Measurements from ENCODE around the gene PCK2. TPM values are rescaled to one million over a fixed set of nuclear protein-coding genes. Genes with fewer than 3 reads are reported as not detected.

Gene PCK2
- total and polyA plus RNA-seq, 2 of the 13 experiments (the other 11 are each of a cell fraction or from before 2014, with no cell fraction given): 129 to 272 TPM

DNA sequence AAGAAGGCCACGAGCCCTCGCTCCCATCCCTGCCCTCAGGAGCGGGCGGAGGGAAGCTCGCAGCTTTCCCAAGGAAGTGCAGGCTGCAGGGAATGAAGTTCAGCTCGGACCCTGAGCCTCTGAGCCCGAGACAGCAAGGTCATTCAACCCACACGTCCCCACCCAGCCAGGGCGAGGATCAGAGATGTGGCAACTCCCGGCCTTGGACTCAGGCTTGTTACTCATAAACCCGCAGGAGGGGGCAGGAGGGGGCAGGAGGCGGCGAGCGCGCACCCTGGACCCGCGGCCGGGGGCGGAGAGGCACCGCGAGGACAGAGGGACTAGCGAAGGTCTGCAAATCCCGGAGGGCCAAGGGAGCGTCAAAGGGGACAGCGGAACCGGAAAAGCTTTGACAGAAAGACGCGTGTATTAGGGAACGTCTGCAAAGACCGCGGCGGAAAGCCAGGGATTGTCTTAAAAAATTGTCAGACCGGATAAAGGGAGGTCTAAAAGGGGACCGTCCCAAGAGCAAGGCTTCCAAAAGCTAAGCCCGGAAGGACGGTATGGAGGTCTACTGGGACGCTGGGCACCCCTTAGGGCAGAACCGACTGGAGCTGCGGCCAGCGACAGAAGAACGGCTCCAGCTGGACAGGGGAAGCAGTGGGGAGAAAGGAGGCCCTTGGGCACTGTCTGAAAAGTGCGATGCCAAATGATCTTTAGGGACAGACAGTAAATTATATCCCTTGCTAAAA is 19.9 kb downstream of the PCK2 start (continued):
- TF ChIP-seq, protein P1, sequence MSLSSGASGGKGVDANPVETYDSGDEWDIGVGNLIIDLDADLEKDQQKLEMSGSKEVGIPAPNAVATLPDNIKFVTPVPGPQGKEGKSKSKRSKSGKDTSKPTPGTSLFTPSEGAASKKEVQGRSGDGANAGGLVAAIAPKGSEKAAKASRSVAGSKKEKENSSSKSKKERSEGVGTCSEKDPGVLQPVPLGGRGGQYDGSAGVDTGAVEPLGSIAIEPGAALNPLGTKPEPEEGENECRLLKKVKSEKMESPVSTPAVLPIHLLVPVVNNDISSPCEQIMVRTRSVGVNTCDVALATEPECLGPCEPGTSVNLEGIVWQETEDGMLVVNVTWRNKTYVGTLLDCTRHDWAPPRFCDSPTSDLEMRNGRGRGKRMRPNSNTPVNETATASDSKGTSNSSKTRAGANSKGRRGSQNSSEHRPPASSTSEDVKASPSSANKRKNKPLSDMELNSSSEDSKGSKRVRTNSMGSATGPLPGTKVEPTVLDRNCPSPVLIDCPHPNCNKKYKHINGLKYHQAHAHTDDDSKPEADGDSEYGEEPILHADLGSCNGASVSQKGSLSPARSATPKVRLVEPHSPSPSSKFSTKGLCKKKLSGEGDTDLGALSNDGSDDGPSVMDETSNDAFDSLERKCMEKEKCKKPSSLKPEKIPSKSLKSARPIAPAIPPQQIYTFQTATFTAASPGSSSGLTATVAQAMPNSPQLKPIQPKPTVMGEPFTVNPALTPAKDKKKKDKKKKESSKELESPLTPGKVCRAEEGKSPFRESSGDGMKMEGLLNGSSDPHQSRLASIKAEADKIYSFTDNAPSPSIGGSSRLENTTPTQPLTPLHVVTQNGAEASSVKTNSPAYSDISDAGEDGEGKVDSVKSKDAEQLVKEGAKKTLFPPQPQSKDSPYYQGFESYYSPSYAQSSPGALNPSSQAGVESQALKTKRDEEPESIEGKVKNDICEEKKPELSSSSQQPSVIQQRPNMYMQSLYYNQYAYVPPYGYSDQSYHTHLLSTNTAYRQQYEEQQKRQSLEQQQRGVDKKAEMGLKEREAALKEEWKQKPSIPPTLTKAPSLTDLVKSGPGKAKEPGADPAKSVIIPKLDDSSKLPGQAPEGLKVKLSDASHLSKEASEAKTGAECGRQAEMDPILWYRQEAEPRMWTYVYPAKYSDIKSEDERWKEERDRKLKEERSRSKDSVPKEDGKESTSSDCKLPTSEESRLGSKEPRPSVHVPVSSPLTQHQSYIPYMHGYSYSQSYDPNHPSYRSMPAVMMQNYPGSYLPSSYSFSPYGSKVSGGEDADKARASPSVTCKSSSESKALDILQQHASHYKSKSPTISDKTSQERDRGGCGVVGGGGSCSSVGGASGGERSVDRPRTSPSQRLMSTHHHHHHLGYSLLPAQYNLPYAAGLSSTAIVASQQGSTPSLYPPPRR (CRISPR knock-in tag; IDR thresholded peaks at IDR 0.05; ENCODE audit: borderline replicate concordance): peak; percentile 99
- no peak for TF ChIP-seq SOX6 (IDR thresholded peaks at IDR 0.05)
- peak; percentile 97 for TF ChIP-seq SOX6 (CRISPR knock-in tag; IDR thresholded peaks at IDR 0.05)
- TF ChIP-seq RAD51 (IDR thresholded peaks at IDR 0.05; ENCODE audit: borderline replicate concordance): no peak
- peak; percentile 99 for TF ChIP-seq MED13 (CRISPR knock-in tag; IDR thresholded peaks at IDR 0.05)
- TF ChIP-seq, protein P2, sequence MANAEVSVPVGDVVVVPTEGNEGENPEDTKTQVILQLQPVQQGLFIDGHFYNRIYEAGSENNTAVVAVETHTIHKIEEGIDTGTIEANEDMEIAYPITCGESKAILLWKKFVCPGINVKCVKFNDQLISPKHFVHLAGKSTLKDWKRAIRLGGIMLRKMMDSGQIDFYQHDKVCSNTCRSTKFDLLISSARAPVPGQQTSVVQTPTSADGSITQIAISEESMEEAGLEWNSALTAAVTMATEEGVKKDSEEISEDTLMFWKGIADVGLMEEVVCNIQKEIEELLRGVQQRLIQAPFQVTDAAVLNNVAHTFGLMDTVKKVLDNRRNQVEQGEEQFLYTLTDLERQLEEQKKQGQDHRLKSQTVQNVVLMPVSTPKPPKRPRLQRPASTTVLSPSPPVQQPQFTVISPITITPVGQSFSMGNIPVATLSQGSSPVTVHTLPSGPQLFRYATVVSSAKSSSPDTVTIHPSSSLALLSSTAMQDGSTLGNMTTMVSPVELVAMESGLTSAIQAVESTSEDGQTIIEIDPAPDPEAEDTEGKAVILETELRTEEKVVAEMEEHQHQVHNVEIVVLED (CRISPR knock-in tag; IDR thresholded peaks at IDR 0.05; ENCODE audit: borderline replicate concordance): peak; percentile 77
- TF ChIP-seq, protein P3, sequence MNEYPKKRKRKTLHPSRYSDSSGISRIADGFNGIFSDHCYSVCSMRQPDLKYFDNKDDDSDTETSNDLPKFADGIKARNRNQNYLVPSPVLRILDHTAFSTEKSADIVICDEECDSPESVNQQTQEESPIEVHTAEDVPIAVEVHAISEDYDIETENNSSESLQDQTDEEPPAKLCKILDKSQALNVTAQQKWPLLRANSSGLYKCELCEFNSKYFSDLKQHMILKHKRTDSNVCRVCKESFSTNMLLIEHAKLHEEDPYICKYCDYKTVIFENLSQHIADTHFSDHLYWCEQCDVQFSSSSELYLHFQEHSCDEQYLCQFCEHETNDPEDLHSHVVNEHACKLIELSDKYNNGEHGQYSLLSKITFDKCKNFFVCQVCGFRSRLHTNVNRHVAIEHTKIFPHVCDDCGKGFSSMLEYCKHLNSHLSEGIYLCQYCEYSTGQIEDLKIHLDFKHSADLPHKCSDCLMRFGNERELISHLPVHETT (CRISPR knock-in tag; conservative IDR thresholded peaks at IDR 0.05): peak; percentile 97; the same call in 1 of the 2 replicates
- no peak for TF ChIP-seq ZNF460 (CRISPR knock-in tag; IDR thresholded peaks at IDR 0.05; ENCODE audit: borderline replicate concordance)
- TF ChIP-seq SAP130 (CRISPR knock-in tag; IDR thresholded peaks at IDR 0.05; ENCODE audit: low read depth): peak; percentile 99
- TF ChIP-seq, protein P4, sequence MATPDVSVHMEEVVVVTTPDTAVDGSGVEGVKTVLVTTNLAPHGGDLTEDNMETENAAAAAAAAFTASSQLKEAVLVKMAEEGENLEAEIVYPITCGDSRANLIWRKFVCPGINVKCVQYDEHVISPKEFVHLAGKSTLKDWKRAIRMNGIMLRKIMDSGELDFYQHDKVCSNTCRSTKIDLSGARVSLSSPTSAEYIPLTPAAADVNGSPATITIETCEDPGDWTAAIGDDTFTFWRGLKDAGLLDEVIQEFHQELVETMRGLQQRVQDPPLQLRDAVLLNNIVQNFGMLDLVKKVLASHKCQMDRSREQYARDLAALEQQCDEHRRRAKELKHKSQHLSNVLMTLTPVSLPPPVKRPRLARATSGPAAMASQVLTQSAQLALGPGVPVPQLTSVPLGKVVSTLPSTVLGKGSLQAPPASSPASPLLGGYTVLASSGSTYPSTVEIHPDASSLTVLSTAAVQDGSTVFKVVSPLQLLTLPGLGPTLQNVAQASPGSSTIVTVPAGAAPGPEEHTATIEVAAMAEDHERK (CRISPR knock-in tag; IDR thresholded peaks at IDR 0.05; ENCODE audit: low read depth): no peak
- TF ChIP-seq, protein P5, sequence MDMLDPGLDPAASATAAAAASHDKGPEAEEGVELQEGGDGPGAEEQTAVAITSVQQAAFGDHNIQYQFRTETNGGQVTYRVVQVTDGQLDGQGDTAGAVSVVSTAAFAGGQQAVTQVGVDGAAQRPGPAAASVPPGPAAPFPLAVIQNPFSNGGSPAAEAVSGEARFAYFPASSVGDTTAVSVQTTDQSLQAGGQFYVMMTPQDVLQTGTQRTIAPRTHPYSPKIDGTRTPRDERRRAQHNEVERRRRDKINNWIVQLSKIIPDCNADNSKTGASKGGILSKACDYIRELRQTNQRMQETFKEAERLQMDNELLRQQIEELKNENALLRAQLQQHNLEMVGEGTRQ (IDR thresholded peaks at IDR 0.05; ENCODE audit: low read depth, low read length): no peak
- TF ChIP-seq, protein P5 (CRISPR knock-in tag; IDR thresholded peaks at IDR 0.05; ENCODE audit: borderline replicate concordance): no peak; the same call in 1 of the 2 replicates
- TF ChIP-seq ATF7 (IDR thresholded peaks at IDR 0.05): peak; percentile 74
- peak; percentile 99 for TF ChIP-seq ATF7 (CRISPR knock-in tag; IDR thresholded peaks at IDR 0.05)
- peak; percentile 89; the same call in 1 of the 2 replicates for TF ChIP-seq ARHGAP35 (CRISPR knock-in tag; IDR thresholded peaks at IDR 0.05; ENCODE audit: borderline replicate concordance)
- peak; percentile 38 for TF ChIP-seq U2AF1 (optimal IDR thresholded peaks at IDR 0.05; ENCODE audit: low read depth, low read length)
- no peak; the same call in 1 of the 2 replicates for TF ChIP-seq ZSCAN22 (CRISPR knock-in tag; IDR thresholded peaks at IDR 0.05)
- TF ChIP-seq ZNF629 (CRISPR knock-in tag; conservative IDR thresholded peaks at IDR 0.05): peak; percentile 65
